ENCODE results near the gene RIN3.

RIN3 gene

GRCh38 chr14:92613008-92613658 is 99.6 kb downstream of the RIN3 start:
- H3K27ac Mint-ChIP-seq, result peak overlapping the region; percentile 77
- DNase-seq (ENCODE audit: low spot score in 2 of 2) (peak; percentile 51 to 66), ATAC-seq (ENCODE audit: low read depth) (no peak)
- peaks cover 54% of the 10 kb centered on the region for H3K4me1 Mint-ChIP-seq
- peak overlapping the region; percentile 32 for H3K4me3 Mint-ChIP-seq
- no peaks in the 10 kb centered on the region for H3K9me3 Mint-ChIP-seq
- H3K36me3 Mint-ChIP-seq, result peaks cover 6% of the 10 kb centered on the region
- H3K27me3 Mint-ChIP-seq, result no peaks in the 10 kb centered on the region

- DNase-seq (ENCODE audit: low spot score in 2 of 2) (no peak), ATAC-seq (ENCODE audit: low read depth) (no peak)
- Mint-ChIP-seq H3K27ac (peak overlapping the region; percentile 77), H3K36me3 (peaks cover 5% of the 10 kb centered on the region), H3K9me3 (no peaks in the 10 kb centered on the region), H3K4me3 (peak overlapping the region; percentile 47), H3K27me3 (no peaks in the 10 kb centered on the region), H3K4me1 (peaks cover 54% of the 10 kb centered on the region)
Measured at GRCh38 chr14:92613681-92614260, 100.2 kb downstream of the RIN3 start.

GRCh38 chr14:92615451-92615850 is 101.9 kb downstream of the RIN3 start:
- Mint-ChIP-seq H3K4me1 (peaks cover 43% of the 10 kb centered on the region), H3K27me3 (no peaks in the 10 kb centered on the region), H3K9me3 (no peaks in the 10 kb centered on the region), H3K36me3 (peaks cover 6% of the 10 kb centered on the region), H3K4me3 (peak overlapping the region; percentile 81), H3K27ac (peak overlapping the region; percentile 93)
- DNase-seq (ENCODE audit: low spot score in 2 of 2) (peak; percentile 67 to 71), ATAC-seq (ENCODE audit: low read depth) (peak; percentile 95)

GRCh38 chr14:92616178-92616577 is 102.6 kb downstream of the RIN3 start:
- ATAC-seq (ENCODE audit: low read depth) (no peak), DNase-seq (ENCODE audit: low spot score in 2 of 2) (no peak)
- peak overlapping the region; percentile 93 for H3K27ac Mint-ChIP-seq
- H3K4me3 Mint-ChIP-seq, result peak overlapping the region; percentile 81
- H3K36me3 Mint-ChIP-seq, result peaks cover 7% of the 10 kb centered on the region
- H3K9me3 Mint-ChIP-seq, result peaks cover under 1% of the 10 kb centered on the region
- H3K27me3 Mint-ChIP-seq, result no peaks in the 10 kb centered on the region
- H3K4me1 Mint-ChIP-seq, result peaks cover 40% of the 10 kb centered on the region

- DNase-seq (ENCODE audit: low spot score in 2 of 2) (no peak), ATAC-seq (ENCODE audit: low read depth) (no peak)
- Mint-ChIP-seq H3K4me1 (peaks cover 33% of the 10 kb centered on the region), H3K27me3 (no peaks in the 10 kb centered on the region), H3K4me3 (no peak overlapping the region), H3K9me3 (peaks cover 6% of the 10 kb centered on the region), H3K36me3 (peaks cover 14% of the 10 kb centered on the region), H3K27ac (no peak overlapping the region)
Measured at GRCh38 chr14:92617581-92617980, 104.0 kb downstream of the RIN3 start.

GRCh38 chr14:92619671-92620456 is 106.3 kb downstream of the RIN3 start:
- H3K27me3 Mint-ChIP-seq, result no peaks in the 10 kb centered on the region
- H3K4me3 Mint-ChIP-seq, result no peak overlapping the region
- H3K9me3 Mint-ChIP-seq, result peaks cover 8% of the 10 kb centered on the region
- no peak overlapping the region for H3K27ac Mint-ChIP-seq
- ATAC-seq (ENCODE audit: low read depth) (no peak), DNase-seq (ENCODE audit: low spot score in 2 of 2) (no peak)
- H3K4me1 Mint-ChIP-seq, result peaks cover 15% of the 10 kb centered on the region
- peaks cover 24% of the 10 kb centered on the region for H3K36me3 Mint-ChIP-seq

- ATAC-seq (ENCODE audit: low read depth), result no peak
- no peak for DNase-seq (ENCODE audit: low spot score in 2 of 2)
- Mint-ChIP-seq H3K4me3 (no peak overlapping the region), H3K36me3 (peaks cover 34% of the 10 kb centered on the region), H3K4me1 (no peaks in the 10 kb centered on the region), H3K27ac (no peak overlapping the region), H3K27me3 (no peaks in the 10 kb centered on the region), H3K9me3 (peaks cover 16% of the 10 kb centered on the region)
Measured at GRCh38 chr14:92622311-92622710, 108.7 kb downstream of the RIN3 start.

GRCh38 chr14:92624764-92625163 is 111.2 kb downstream of the RIN3 start:
- no peaks in the 10 kb centered on the region for H3K27me3 Mint-ChIP-seq
- no peak for ATAC-seq (ENCODE audit: low read depth)
- peaks cover 26% of the 10 kb centered on the region for H3K9me3 Mint-ChIP-seq
- H3K4me3 Mint-ChIP-seq, result no peak overlapping the region
- H3K27ac Mint-ChIP-seq, result no peak overlapping the region
- no peaks in the 10 kb centered on the region for H3K4me1 Mint-ChIP-seq
- no peak for DNase-seq (ENCODE audit: low spot score in 2 of 2)
- H3K36me3 Mint-ChIP-seq, result peaks cover 47% of the 10 kb centered on the region

- Mint-ChIP-seq H3K4me3 (no peak overlapping the region), H3K4me1 (no peaks in the 10 kb centered on the region), H3K27ac (no peak overlapping the region), H3K27me3 (no peaks in the 10 kb centered on the region), H3K36me3 (peaks cover 47% of the 10 kb centered on the region), H3K9me3 (peaks cover 26% of the 10 kb centered on the region)
- no peak for ATAC-seq (ENCODE audit: low read depth)
- no peak for DNase-seq (ENCODE audit: low spot score in 2 of 2)
Measured at GRCh38 chr14:92625213-92625612, 111.6 kb downstream of the RIN3 start.

GRCh38 chr14:92626041-92626440 is 112.5 kb downstream of the RIN3 start:
- peaks cover 26% of the 10 kb centered on the region for H3K9me3 Mint-ChIP-seq
- H3K4me3 Mint-ChIP-seq, result no peak overlapping the region
- H3K27me3 Mint-ChIP-seq, result no peaks in the 10 kb centered on the region
- no peak for ATAC-seq (ENCODE audit: low read depth)
- DNase-seq (ENCODE audit: low spot score in 2 of 2), result no peak
- peaks cover 45% of the 10 kb centered on the region for H3K36me3 Mint-ChIP-seq
- no peaks in the 10 kb centered on the region for H3K4me1 Mint-ChIP-seq
- H3K27ac Mint-ChIP-seq, result no peak overlapping the region

- peaks cover 32% of the 10 kb centered on the region for H3K36me3 Mint-ChIP-seq
- H3K4me3 Mint-ChIP-seq, result no peak overlapping the region
- H3K9me3 Mint-ChIP-seq, result peaks cover 18% of the 10 kb centered on the region
- no peak overlapping the region for H3K27ac Mint-ChIP-seq
- H3K4me1 Mint-ChIP-seq, result peaks cover 8% of the 10 kb centered on the region
- H3K27me3 Mint-ChIP-seq, result no peaks in the 10 kb centered on the region
- DNase-seq (ENCODE audit: low spot score in 2 of 2) (no peak), ATAC-seq (ENCODE audit: low read depth) (no peak)
Measured at GRCh38 chr14:92627707-92628215, 114.2 kb downstream of the RIN3 start.

GRCh38 chr14:92628636-92629035 is 115.1 kb downstream of the RIN3 start:
- Mint-ChIP-seq H3K9me3 (peaks cover 18% of the 10 kb centered on the region), H3K4me3 (no peak overlapping the region), H3K36me3 (peaks cover 31% of the 10 kb centered on the region), H3K4me1 (peaks cover 16% of the 10 kb centered on the region), H3K27ac (no peak overlapping the region), H3K27me3 (no peaks in the 10 kb centered on the region)
- DNase-seq (ENCODE audit: low spot score in 2 of 2) (no peak), ATAC-seq (ENCODE audit: low read depth) (no peak)

GRCh38 chr14:92630367-92630766 is 116.8 kb downstream of the RIN3 start:
- Mint-ChIP-seq H3K27ac (peak overlapping the region; percentile 65), H3K4me1 (peaks cover 22% of the 10 kb centered on the region), H3K36me3 (peaks cover 21% of the 10 kb centered on the region), H3K4me3 (no peak overlapping the region), H3K9me3 (peaks cover 18% of the 10 kb centered on the region), H3K27me3 (no peaks in the 10 kb centered on the region)
- DNase-seq (ENCODE audit: low spot score in 2 of 2), result no peak
- ATAC-seq (ENCODE audit: low read depth), result no peak

- Mint-ChIP-seq H3K36me3 (peaks cover 23% of the 10 kb centered on the region), H3K9me3 (peaks cover 18% of the 10 kb centered on the region), H3K4me1 (peaks cover 24% of the 10 kb centered on the region), H3K4me3 (no peak overlapping the region), H3K27me3 (no peaks in the 10 kb centered on the region), H3K27ac (peak overlapping the region; percentile 65)
- ATAC-seq (ENCODE audit: low read depth), result no peak
- DNase-seq (ENCODE audit: low spot score in 2 of 2), result no peak
Measured at GRCh38 chr14:92631098-92631497, 117.5 kb downstream of the RIN3 start.
